HepG2 (cell line): ENCODE data around the gene ZNF524. TPM values are rescaled to one million over a fixed set of nuclear protein-coding genes. Genes with fewer than 3 reads are reported as not detected.

Experiments used
- ADNP ChIP-seq: sonication (generic); formaldehyde crosslinking; IDR thresholded peaks from 2 replicates; pipeline ENCODE4 v1.4.0; 2020; ENCODE audit warnings: missing genetic modification reagents
- EZH2 ChIP-seq: conservative IDR thresholded peaks from 2 replicates; pipeline ENCODE4 v1.6.1; 2012; ENCODE audit warnings: mild to moderate bottlenecking, low read depth, low read length, moderate library complexity
- IKZF4 ChIP-seq: sonication (generic); formaldehyde crosslinking; IDR thresholded peaks from 2 replicates; pipeline ENCODE4 v1.5.1; 2020; ENCODE audit warnings: borderline replicate concordance, mild to moderate bottlenecking, low read depth, missing genetic modification reagents; ENCODE audit errors: not compliant biosample characterization
- KAT7 ChIP-seq: IDR thresholded peaks from 2 replicates; pipeline ENCODE4 v1.6.1; 2018; ENCODE audit warnings: borderline replicate concordance, missing compliant biosample characterization
- PHF20 ChIP-seq: sonication (generic); formaldehyde crosslinking; IDR thresholded peaks from 2 replicates; pipeline ENCODE4 v1.5.0; 2020; ENCODE audit warnings: mild to moderate bottlenecking, missing genetic modification reagents
- RARG ChIP-seq: sonication (generic); formaldehyde crosslinking; IDR thresholded peaks from 2 replicates; pipeline ENCODE4 v1.4.0; 2020; ENCODE audit warnings: low read depth, mild to moderate bottlenecking, missing genetic modification reagents
- SAP130 ChIP-seq: IDR thresholded peaks from 2 replicates; pipeline ENCODE4 v1.6.1; 2016; ENCODE audit warnings: low read depth
- SP2 ChIP-seq: sonication (generic); formaldehyde crosslinking; IDR thresholded peaks from 2 replicates; pipeline ENCODE4 v1.5.1; 2020; ENCODE audit warnings: mild to moderate bottlenecking, missing genetic modification reagents
- ZFP62 ChIP-seq: sonication (generic); formaldehyde crosslinking; IDR thresholded peaks from 2 replicates; pipeline ENCODE4 v1.4.0; 2020; ENCODE audit warnings: missing genetic modification reagents
- ZNF124 ChIP-seq: sonication (generic); formaldehyde crosslinking; IDR thresholded peaks from 2 replicates; pipeline ENCODE4 v1.4.0; 2020; ENCODE audit warnings: missing genetic modification reagents
- ZNF326 ChIP-seq: sonication (generic); formaldehyde crosslinking; IDR thresholded peaks from 2 replicates; pipeline ENCODE4 v1.4.0; 2020; ENCODE audit warnings: missing genetic modification reagents, borderline replicate concordance
- ZNF441 ChIP-seq: sonication (generic); formaldehyde crosslinking; IDR thresholded peaks from 2 replicates; pipeline ENCODE4 v1.7.0; 2021; ENCODE audit warnings: missing genetic modification reagents, borderline replicate concordance
- ZNF543 ChIP-seq: sonication (generic); formaldehyde crosslinking; IDR thresholded peaks from 2 replicates; pipeline ENCODE4 v1.4.0; 2020; ENCODE audit warnings: mild to moderate bottlenecking, missing genetic modification reagents
- ZNF550 ChIP-seq: sonication (generic); formaldehyde crosslinking; IDR thresholded peaks from 2 replicates; pipeline ENCODE4 v1.4.0; 2020; ENCODE audit warnings: mild to moderate bottlenecking, missing genetic modification reagents, borderline replicate concordance
- ZNF652 ChIP-seq: IDR thresholded peaks from 2 replicates; pipeline ENCODE4 v1.6.1; 2016; ENCODE audit warnings: low read depth, borderline replicate concordance
- ZNF724P ChIP-seq: sonication (generic); formaldehyde crosslinking; IDR thresholded peaks from 2 replicates; pipeline ENCODE4 v1.8.0; 2022; ENCODE audit warnings: missing genetic modification reagents, borderline replicate concordance
- polyA plus RNA-seq, 8 experiments: library from polyadenylated mRNA; depleted of rRNA in 3 of 8; stranded (reverse) in 7 of 8; unstranded in 1 of 8; fragments of >200 nt; fragmentation: Illumina TruSeq in 4 of 8; extraction: Trizol in 4 of 8; gene quantifications; 2 replicates each; pipeline versions ENCODE4 v1.2.1 to v1.2.3, GENCODE V29; 2011 to 2016; ENCODE audit warnings: low read depth in 4 of 8, missing spikeins in 1 of 8, mixed read lengths in 1 of 8; ENCODE audit not compliant: insufficient read depth in 1 of 8
- total RNA-seq, 5 experiments: library from RNA; depleted of rRNA; stranded (reverse); fragments of >200 nt; fragmentation: Illumina TruSeq; extraction: Trizol; gene quantifications; 2 replicates each; pipeline ENCODE4 v1.2.3, GENCODE V29; 2016; ENCODE audit warnings: low read depth in 1 of 5
- TF ChIP-seq, protein P1 (sequence below): sonication (generic); formaldehyde crosslinking; IDR thresholded peaks from 2 replicates; pipeline ENCODE4 v1.5.0; 2020; ENCODE audit warnings: missing genetic modification reagents
- TF ChIP-seq, protein P2 (sequence below), 2 experiments: fragments of 450-650 bp in 1 of 2; sonication (generic) in 1 of 2; formaldehyde crosslinking; IDR thresholded peaks; 2 replicates each; pipeline versions ENCODE4 v1.5.0 to v1.8.0; 2020 to 2022; ENCODE audit warnings: mild to moderate bottlenecking in 1 of 2, missing genetic modification reagents in 1 of 2
- TF ChIP-seq, protein P3 (sequence below): sonication (generic); formaldehyde crosslinking; IDR thresholded peaks from 2 replicates; pipeline ENCODE4 v1.5.0; 2020; ENCODE audit warnings: mild to moderate bottlenecking, missing genetic modification reagents, borderline replicate concordance
- TF ChIP-seq, protein P4 (sequence below): sonication (generic); formaldehyde crosslinking; IDR thresholded peaks from 2 replicates; pipeline ENCODE4 v1.4.0; 2020; ENCODE audit warnings: mild to moderate bottlenecking, missing genetic modification reagents
- TF ChIP-seq, protein P5 (sequence below): IDR thresholded peaks from 2 replicates; pipeline ENCODE4 v1.6.1; 2012; ENCODE audit warnings: inconsistent platforms

The ZNF524 gene
- total and polyA plus RNA-seq, 2 of the 13 experiments (the other 11 are each of a cell fraction or from before 2014, with no cell fraction given): 3.2 to 4.6 TPM

GRCh38 chr19:55599468-55599841 lies 633 bp upstream of the ZNF524 start, which contains the start of gene FIZ1 (continued):
- peak; percentile 30 for TF ChIP-seq ZNF543
- TF ChIP-seq, protein P1, sequence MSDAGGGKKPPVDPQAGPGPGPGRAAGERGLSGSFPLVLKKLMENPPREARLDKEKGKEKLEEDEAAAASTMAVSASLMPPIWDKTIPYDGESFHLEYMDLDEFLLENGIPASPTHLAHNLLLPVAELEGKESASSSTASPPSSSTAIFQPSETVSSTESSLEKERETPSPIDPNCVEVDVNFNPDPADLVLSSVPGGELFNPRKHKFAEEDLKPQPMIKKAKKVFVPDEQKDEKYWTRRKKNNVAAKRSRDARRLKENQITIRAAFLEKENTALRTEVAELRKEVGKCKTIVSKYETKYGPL (CRISPR knock-in tag): no peak
- no peak for TF ChIP-seq RARG (CRISPR knock-in tag)
- peak; percentile 48; the same call in 1 of the 2 replicates for TF ChIP-seq ZNF124 (CRISPR knock-in tag)
- no peak; the same call in 1 of the 2 replicates for TF ChIP-seq PHF20 (CRISPR knock-in tag)
- TF ChIP-seq, protein P2, sequence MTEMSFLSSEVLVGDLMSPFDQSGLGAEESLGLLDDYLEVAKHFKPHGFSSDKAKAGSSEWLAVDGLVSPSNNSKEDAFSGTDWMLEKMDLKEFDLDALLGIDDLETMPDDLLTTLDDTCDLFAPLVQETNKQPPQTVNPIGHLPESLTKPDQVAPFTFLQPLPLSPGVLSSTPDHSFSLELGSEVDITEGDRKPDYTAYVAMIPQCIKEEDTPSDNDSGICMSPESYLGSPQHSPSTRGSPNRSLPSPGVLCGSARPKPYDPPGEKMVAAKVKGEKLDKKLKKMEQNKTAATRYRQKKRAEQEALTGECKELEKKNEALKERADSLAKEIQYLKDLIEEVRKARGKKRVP (CRISPR knock-in tag; IDR thresholded peaks at IDR 0.05): 0 out of 4 replicates have a peak, but pooled peaks of 1 of the 2 experiments have one; percentile 51
- TF ChIP-seq, protein P3, sequence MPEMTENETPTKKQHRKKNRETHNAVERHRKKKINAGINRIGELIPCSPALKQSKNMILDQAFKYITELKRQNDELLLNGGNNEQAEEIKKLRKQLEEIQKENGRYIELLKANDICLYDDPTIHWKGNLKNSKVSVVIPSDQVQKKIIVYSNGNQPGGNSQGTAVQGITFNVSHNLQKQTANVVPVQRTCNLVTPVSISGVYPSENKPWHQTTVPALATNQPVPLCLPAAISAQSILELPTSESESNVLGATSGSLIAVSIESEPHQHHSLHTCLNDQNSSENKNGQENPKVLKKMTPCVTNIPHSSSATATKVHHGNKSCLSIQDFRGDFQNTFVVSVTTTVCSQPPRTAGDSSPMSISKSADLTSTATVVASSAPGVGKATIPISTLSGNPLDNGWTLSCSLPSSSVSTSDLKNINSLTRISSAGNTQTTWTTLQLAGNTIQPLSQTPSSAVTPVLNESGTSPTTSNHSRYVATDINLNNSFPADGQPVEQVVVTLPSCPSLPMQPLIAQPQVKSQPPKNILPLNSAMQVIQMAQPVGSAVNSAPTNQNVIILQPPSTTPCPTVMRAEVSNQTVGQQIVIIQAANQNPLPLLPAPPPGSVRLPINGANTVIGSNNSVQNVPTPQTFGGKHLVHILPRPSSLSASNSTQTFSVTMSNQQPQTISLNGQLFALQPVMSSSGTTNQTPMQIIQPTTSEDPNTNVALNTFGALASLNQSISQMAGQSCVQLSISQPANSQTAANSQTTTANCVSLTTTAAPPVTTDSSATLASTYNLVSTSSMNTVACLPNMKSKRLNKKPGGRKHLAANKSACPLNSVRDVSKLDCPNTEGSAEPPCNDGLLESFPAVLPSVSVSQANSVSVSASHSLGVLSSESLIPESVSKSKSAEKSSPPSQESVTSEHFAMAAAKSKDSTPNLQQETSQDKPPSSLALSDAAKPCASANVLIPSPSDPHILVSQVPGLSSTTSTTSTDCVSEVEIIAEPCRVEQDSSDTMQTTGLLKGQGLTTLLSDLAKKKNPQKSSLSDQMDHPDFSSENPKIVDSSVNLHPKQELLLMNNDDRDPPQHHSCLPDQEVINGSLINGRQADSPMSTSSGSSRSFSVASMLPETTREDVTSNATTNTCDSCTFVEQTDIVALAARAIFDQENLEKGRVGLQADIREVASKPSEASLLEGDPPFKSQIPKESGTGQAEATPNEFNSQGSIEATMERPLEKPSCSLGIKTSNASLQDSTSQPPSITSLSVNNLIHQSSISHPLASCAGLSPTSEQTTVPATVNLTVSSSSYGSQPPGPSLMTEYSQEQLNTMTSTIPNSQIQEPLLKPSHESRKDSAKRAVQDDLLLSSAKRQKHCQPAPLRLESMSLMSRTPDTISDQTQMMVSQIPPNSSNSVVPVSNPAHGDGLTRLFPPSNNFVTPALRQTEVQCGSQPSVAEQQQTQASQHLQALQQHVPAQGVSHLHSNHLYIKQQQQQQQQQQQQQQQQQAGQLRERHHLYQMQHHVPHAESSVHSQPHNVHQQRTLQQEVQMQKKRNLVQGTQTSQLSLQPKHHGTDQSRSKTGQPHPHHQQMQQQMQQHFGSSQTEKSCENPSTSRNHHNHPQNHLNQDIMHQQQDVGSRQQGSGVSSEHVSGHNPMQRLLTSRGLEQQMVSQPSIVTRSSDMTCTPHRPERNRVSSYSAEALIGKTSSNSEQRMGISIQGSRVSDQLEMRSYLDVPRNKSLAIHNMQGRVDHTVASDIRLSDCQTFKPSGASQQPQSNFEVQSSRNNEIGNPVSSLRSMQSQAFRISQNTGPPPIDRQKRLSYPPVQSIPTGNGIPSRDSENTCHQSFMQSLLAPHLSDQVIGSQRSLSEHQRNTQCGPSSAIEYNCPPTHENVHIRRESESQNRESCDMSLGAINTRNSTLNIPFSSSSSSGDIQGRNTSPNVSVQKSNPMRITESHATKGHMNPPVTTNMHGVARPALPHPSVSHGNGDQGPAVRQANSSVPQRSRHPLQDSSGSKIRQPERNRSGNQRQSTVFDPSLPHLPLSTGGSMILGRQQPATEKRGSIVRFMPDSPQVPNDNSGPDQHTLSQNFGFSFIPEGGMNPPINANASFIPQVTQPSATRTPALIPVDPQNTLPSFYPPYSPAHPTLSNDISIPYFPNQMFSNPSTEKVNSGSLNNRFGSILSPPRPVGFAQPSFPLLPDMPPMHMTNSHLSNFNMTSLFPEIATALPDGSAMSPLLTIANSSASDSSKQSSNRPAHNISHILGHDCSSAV (CRISPR knock-in tag): no peak
- TF ChIP-seq ZNF326: no peak
- TF ChIP-seq ZNF724P (CRISPR knock-in tag): no peak
- TF ChIP-seq IKZF4 (CRISPR knock-in tag): no peak
- TF ChIP-seq ADNP (CRISPR knock-in tag): no peak
- 0 out of 2 replicates have a peak, but pooled peaks have one; percentile 7 for TF ChIP-seq ZNF441 (CRISPR knock-in tag)
- no peak for TF ChIP-seq EZH2
- TF ChIP-seq SP2 (CRISPR knock-in tag): peak; percentile 74
- TF ChIP-seq, protein P4, sequence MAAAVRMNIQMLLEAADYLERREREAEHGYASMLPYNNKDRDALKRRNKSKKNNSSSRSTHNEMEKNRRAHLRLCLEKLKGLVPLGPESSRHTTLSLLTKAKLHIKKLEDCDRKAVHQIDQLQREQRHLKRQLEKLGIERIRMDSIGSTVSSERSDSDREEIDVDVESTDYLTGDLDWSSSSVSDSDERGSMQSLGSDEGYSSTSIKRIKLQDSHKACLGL (CRISPR knock-in tag): no peak
- 0 out of 2 replicates have a peak, but pooled peaks have one; percentile 26 for TF ChIP-seq KAT7
- TF ChIP-seq, protein P5, sequence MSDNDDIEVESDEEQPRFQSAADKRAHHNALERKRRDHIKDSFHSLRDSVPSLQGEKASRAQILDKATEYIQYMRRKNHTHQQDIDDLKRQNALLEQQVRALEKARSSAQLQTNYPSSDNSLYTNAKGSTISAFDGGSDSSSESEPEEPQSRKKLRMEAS: peak; percentile 0; the same call in 1 of the 2 replicates
- TF ChIP-seq ZNF550: no peak
- no peak for TF ChIP-seq ZNF652 (CRISPR knock-in tag)
- TF ChIP-seq ZFP62 (CRISPR knock-in tag): no peak
- peak; percentile 53 for TF ChIP-seq SAP130
